ENCODE data around the gene DEFB124. TPM values are rescaled to one million over a fixed set of nuclear protein-coding genes. Genes with fewer than 3 reads are reported as not detected.
"Not testable (repeated sequence)": the region's sequence is repeated elsewhere in the genome, so short reads cannot be mapped to it uniquely, and the experiment has no call there.

DEFB124 gene
- total RNA-seq, 1 donor from 2014 or later: not detected

DNA sequence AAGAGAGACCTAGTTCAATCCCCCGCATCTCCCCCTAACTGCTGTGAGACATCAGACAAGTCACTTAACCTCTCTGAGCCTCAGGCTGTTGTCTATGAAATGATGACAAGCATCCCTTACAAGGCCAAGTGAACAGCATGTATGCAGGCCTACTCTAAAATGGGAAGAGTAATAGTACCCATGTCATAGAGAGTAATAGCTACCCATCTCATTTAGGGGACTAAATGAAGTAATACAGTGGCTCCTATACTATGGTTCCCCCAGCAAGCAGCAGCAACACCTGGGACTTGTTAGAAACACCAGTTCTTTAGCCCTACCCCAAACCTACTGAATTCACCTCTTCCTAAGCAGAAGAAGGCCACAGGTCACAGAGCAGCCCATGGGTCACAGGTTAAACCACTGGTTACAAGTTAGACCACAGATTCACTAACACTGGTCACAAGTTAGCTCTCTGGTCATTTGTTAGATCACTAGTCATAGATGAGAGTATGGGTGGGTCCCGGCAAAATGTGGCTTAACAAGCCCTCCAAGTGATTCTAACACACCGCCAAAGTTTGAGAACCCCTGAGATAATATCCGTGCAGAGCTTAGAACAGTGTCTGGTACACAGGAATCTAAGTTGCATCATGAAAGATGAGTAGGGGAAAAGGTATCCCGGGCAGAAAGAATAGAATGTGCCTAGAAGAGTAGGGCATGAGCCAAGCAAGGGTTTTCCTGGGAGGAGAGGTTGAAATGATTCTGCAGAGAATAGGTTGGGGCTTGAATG is 1.4 kb downstream of the DEFB124 start:
- no peak overlapping the region for H3K4me2 ChIP-seq
- no peak overlapping the region for H3K4me3 ChIP-seq
- peaks cover 2% of the 10 kb centered on the region for H3K36me3 Mint-ChIP-seq
- no peaks in the 10 kb centered on the region for H3K36me3 ChIP-seq
- H3K79me2 ChIP-seq (ENCODE audit: low read depth): no peaks in the 10 kb centered on the region
- no peak overlapping the region for H3K27ac Mint-ChIP-seq
- H3K27me3 Mint-ChIP-seq (ENCODE audit: insufficient read depth, low read depth): peaks cover 9% of the 10 kb centered on the region
- DNase-seq (ENCODE audit: low spot score): no peak
- TF ChIP-seq EZH2 (IDR thresholded peaks at IDR 0.05) (no peak), CTCF (IDR thresholded peaks at IDR 0.05) (no peak), EZH2phosphoT487 (IDR thresholded peaks at IDR 0.05) (no peak)
- no peaks in the 10 kb centered on the region for H3F3A ChIP-seq (ENCODE audit: low read depth)
- no peak overlapping the region for H3K9ac ChIP-seq
- H3K4me3 Mint-ChIP-seq: no peak overlapping the region
- no peaks in the 10 kb centered on the region for H3K4me1 Mint-ChIP-seq
- H3K9me3 ChIP-seq (ENCODE audit: low read depth): peaks cover 6% of the 10 kb centered on the region
- no peak overlapping the region for H3K27ac ChIP-seq
- H3K9me3 Mint-ChIP-seq: peaks cover 10% of the 10 kb centered on the region
- H2AFZ ChIP-seq (replicated peaks): no peak overlapping the region
- peaks cover 6% of the 10 kb centered on the region for H3K27me3 ChIP-seq
- H4K20me1 ChIP-seq (ENCODE audit: low read depth): no peaks in the 10 kb centered on the region
- H3K4me1 ChIP-seq: no peaks in the 10 kb centered on the region

DNA sequence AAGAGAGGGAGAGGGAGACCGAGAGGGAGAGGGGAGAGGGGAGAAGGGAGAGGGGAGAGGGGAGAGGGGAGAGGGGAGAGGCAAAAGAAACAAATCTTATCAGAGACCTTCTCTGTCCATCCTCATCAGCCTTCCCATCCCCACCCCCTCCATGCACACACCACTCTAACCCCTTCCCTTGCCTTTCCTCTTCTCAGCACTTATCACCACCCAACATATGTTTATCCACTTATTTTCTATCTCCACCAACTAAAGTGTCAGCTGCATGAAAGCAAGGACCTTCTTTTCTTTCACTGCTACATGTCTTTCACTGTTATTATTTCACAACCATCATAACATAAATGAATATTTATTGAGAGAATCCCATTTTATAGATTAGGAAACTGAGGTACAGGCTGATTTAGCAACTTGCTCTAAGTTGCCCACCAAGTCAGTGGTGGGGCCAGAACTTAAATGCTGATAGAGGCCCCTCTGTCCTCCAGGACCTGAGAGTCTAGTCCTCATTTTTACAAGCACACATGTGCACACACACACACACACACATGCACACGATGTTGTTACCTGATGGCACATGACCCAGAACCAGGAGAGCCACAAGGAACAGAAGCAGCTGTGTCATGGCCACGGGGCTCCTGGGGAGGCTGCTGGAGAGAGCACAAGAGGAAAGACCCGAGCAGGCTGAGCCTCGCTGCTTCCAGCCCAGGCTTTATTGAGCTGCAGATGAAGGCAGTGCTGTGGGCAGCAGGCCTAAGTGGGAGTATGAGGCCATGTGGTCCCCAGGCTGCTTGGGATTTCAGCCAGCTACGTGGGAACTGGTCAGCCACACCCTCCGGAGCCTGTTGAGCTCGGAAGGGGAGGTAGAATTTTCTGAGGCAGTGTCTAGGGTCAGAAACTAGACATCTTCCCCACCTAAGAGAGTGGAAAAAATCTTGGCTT is 2.3 kb downstream of the DEFB124 start:
- H3K9me3 ChIP-seq (ENCODE audit: low read depth): peaks cover 6% of the 10 kb centered on the region

GRCh38 chr20:31470946-31471345 is 4.0 kb downstream of the DEFB124 start:
- not testable (repeated sequence) for H3K4me1 ChIP-seq; H3K27me3 Mint-ChIP-seq (ENCODE audit: insufficient read depth, low read depth); H3K79me2 ChIP-seq (ENCODE audit: low read depth); H2AFZ ChIP-seq (replicated peaks); H3K27ac Mint-ChIP-seq; H4K20me1 ChIP-seq (ENCODE audit: low read depth); H3K36me3 ChIP-seq; H3K36me3 Mint-ChIP-seq; H3K4me3 ChIP-seq; H3K27ac ChIP-seq; H3K4me2 ChIP-seq; H3F3A ChIP-seq (ENCODE audit: low read depth); H3K27me3 ChIP-seq; H3K4me1 Mint-ChIP-seq; H3K9ac ChIP-seq; H3K4me3 Mint-ChIP-seq; H3K9me3 ChIP-seq (ENCODE audit: low read depth); DNase-seq (ENCODE audit: low spot score)
- H3K9me3 Mint-ChIP-seq: peaks cover 13% of the 10 kb centered on the region

More for the DNA sequence above, 2.3 kb downstream of the DEFB124 start:
- H4K20me1 ChIP-seq (ENCODE audit: low read depth): no peaks in the 10 kb centered on the region
- H3K79me2 ChIP-seq (ENCODE audit: low read depth): no peaks in the 10 kb centered on the region
- DNase-seq (ENCODE audit: low spot score): no peak
- no peak overlapping the region for H3K27ac ChIP-seq
- peaks cover 2% of the 10 kb centered on the region for H3K36me3 Mint-ChIP-seq
- peaks cover 6% of the 10 kb centered on the region for H3K27me3 ChIP-seq
- TF ChIP-seq CTCF (IDR thresholded peaks at IDR 0.05): no peak
- no peak for TF ChIP-seq EZH2 (IDR thresholded peaks at IDR 0.05)
- TF ChIP-seq EZH2phosphoT487 (IDR thresholded peaks at IDR 0.05): no peak
- no peak overlapping the region for H3K4me3 ChIP-seq
- H3K9ac ChIP-seq: no peak overlapping the region
- no peaks in the 10 kb centered on the region for H3K4me1 Mint-ChIP-seq
- H3K9me3 Mint-ChIP-seq: peaks cover 13% of the 10 kb centered on the region
- no peak overlapping the region for H3K27ac Mint-ChIP-seq
- no peaks in the 10 kb centered on the region for H3K36me3 ChIP-seq
- H3K4me3 Mint-ChIP-seq: no peak overlapping the region
- no peak overlapping the region for H3K4me2 ChIP-seq
- no peak overlapping the region for H2AFZ ChIP-seq (replicated peaks)
- H3K4me1 ChIP-seq: no peaks in the 10 kb centered on the region
- H3F3A ChIP-seq (ENCODE audit: low read depth): no peaks in the 10 kb centered on the region
- peaks cover 7% of the 10 kb centered on the region for H3K27me3 Mint-ChIP-seq (ENCODE audit: insufficient read depth, low read depth)

Measured in neural progenitor cell (in vitro differentiated cells).